Measurements from ENCODE around the gene CNIH4.
"Not testable (repeated sequence)": the region's sequence is repeated elsewhere in the genome, so short reads cannot be mapped to it uniquely, and the experiment has no call there.

The CNIH4 gene

GRCh38 chr1:224339442-224340033 lies 17.1 kb upstream of the CNIH4 start:
- peaks cover 9% of the 10 kb centered on the region; the same call in 1 of the 2 replicates for H3K9me3 ChIP-seq (ENCODE audit: low read depth, low read length)
- no peak for DNase-seq (ENCODE audit: low read depth, low spot score)
- no peak for TF ChIP-seq FOXP2 (optimal IDR thresholded peaks at IDR 0.05; ENCODE audit: control extremely low read depth, extremely low read length, insufficient read depth)
- TF ChIP-seq EZH2 (IDR thresholded peaks at IDR 0.05): no peak
- no peak for TF ChIP-seq POLR2AphosphoS5 (IDR thresholded peaks at IDR 0.05; ENCODE audit: borderline replicate concordance, low read depth, low read length)
- no peaks in the 10 kb centered on the region for H3K36me3 ChIP-seq (ENCODE audit: insufficient read depth, low read length)
- no peak overlapping the region for H3K27ac ChIP-seq
- no peak overlapping the region for H3K4me3 ChIP-seq
- no peak overlapping the region for H3K9ac ChIP-seq (ENCODE audit: insufficient read length)

DNA sequence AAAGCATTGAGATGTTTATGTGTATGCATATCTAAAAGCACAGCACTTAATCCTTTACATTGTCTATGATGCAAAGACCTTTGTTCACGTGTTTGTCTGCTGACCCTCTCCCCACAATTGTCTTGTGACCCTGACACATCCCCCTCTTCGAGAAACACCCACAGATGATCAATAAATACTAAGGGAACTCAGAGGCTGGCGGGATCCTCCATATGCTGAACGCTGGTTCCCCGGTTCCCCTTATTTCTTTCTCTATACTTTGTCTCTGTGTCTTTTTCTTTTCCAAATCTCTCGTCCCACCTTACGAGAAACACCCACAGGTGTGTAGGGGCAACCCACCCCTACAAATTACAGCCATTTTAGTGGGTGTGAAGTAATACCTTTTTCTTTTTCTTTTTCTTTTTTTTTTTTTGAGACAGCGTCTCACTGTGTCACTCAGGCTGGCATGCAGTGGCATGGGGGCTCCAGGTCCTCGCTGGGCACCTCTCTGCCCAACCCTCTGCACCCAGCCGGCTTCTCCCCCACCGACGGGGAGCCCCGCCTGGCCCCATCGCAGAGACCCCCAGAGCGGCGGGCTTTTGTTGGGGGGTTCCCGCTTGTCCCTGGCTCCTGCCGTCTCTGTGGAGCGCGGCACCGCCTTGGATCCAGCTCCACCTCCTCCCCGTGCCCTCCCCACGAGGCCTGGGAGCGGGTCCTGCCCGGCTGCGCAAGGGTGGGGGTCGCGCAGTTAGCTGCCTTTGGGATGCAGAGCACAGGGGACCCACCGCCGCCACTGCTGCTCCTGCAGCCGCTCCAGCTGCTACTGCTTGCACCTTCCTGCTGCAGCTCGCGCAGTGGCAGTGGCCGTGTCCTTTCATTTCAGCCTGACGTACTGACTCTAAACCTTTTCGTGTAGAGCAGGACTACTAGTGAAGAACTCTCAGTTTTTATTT lies 16.0 kb upstream of the CNIH4 start:
- H3K36me3 ChIP-seq (ENCODE audit: insufficient read depth, low read length); DNase-seq (ENCODE audit: low read depth, low spot score); H3K27ac ChIP-seq; H3K4me3 ChIP-seq; H3K9me3 ChIP-seq (ENCODE audit: low read depth, low read length); H3K9ac ChIP-seq (ENCODE audit: insufficient read length): not testable (repeated sequence)

GRCh38 chr1:224343679-224344078 lies 13.0 kb upstream of the CNIH4 start:
- H3K9ac ChIP-seq (ENCODE audit: insufficient read length): no peak overlapping the region
- no peak overlapping the region for H3K4me3 ChIP-seq
- peaks cover 9% of the 10 kb centered on the region; the same call in 1 of the 2 replicates for H3K9me3 ChIP-seq (ENCODE audit: low read depth, low read length)
- no peaks in the 10 kb centered on the region for H3K36me3 ChIP-seq (ENCODE audit: insufficient read depth, low read length)
- TF ChIP-seq EZH2 (IDR thresholded peaks at IDR 0.05) (no peak), FOXP2 (optimal IDR thresholded peaks at IDR 0.05; ENCODE audit: control extremely low read depth, extremely low read length, insufficient read depth) (no peak), POLR2AphosphoS5 (IDR thresholded peaks at IDR 0.05; ENCODE audit: borderline replicate concordance, low read depth, low read length) (no peak)
- no peak overlapping the region for H3K27ac ChIP-seq
- no peak for DNase-seq (ENCODE audit: low read depth, low spot score)

DNA sequence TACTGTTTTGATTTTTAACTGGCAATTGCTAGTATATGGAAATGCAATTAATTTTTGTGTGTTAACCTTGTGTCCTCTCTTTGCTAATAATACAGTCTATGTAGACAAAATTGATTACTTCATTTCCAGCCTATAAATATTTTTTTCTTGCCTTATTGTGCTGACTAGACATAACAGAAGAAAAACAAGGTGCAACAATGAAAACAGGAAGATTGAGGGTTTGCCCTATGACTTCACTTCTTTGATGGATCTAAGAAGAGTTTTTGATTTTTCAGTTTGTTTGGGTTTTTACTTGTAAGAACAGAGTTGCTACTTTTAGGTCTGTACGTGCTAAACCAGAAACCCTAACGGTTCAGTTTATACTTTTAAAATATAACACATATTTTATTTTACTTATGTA lies 8.5 kb upstream of the CNIH4 start:
- Histone ChIP-seq H3K4me3 (no peak overlapping the region), H3K9me3 (ENCODE audit: low read depth, low read length) (peaks cover 5% of the 10 kb centered on the region; the same call in 1 of the 2 replicates), H3K27ac (no peak overlapping the region), H3K36me3 (ENCODE audit: insufficient read depth, low read length) (no peaks in the 10 kb centered on the region), H3K9ac (ENCODE audit: insufficient read length) (no peak overlapping the region)
- TF ChIP-seq POLR2AphosphoS5 (IDR thresholded peaks at IDR 0.05; ENCODE audit: borderline replicate concordance, low read depth, low read length) (no peak), FOXP2 (optimal IDR thresholded peaks at IDR 0.05; ENCODE audit: control extremely low read depth, extremely low read length, insufficient read depth) (no peak), EZH2 (IDR thresholded peaks at IDR 0.05) (no peak)
- no peak for DNase-seq (ENCODE audit: low read depth, low spot score)

DNA sequence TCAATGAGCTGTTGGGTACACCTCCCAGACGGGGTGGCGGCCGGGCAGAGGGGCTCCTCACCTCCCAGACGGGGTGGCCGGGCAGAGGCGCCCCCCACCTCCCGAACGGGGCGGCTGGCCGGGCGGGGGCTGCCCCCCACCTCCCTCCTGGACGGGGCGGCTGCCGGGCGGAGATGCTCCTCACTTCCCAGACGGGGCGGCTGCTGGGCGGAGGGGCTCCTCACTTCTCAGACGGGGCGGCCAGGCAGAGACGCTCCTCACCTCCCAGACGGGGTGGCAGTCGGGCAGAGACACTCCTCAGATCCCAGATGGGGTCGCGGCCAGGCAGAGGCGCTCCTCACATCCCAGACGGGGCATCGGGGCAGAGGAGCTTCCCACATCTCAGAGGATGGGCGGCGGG lies 7.0 kb upstream of the CNIH4 start:
- not testable (repeated sequence) for H3K4me3 ChIP-seq; DNase-seq (ENCODE audit: low read depth, low spot score); H3K36me3 ChIP-seq (ENCODE audit: insufficient read depth, low read length); H3K27ac ChIP-seq; H3K9me3 ChIP-seq (ENCODE audit: low read depth, low read length); H3K9ac ChIP-seq (ENCODE audit: insufficient read length)

DNA sequence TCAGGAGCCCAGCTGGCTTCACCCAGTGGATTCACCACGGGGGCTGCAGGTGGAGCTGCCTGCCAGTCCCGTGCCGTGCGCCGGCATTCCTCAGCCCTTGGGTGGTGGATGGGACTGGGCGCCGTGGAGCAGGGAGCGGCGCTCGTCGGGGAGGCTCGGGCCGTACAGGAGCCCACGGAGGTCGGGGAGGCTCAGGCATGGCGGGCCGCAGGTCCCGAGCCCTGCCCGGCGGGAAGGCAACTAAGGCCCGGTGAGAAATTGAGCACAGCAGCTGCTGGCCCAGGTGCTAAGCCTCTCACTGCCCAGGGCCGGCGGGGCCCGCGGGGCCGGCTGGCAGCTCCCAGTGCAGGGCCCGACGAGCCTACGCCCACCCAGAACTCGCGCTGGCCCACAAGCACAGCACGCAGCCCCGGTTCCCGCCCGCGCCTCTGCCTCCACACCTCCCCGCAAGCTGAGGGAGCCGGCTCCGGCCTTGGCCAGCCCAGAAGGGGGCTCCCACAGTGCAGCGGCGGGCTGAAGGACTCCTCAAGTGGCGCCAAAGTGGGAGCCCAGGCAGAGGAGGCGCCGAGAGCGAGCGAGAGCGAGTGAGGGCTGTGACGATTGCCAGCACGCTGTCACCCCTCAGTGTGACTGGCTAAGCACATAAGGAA lies 4.1 kb upstream of the CNIH4 start:
- not testable (repeated sequence) for H3K27ac ChIP-seq; H3K36me3 ChIP-seq (ENCODE audit: insufficient read depth, low read length); H3K9ac ChIP-seq (ENCODE audit: insufficient read length); DNase-seq (ENCODE audit: low read depth, low spot score); H3K4me3 ChIP-seq; H3K9me3 ChIP-seq (ENCODE audit: low read depth, low read length)

DNA sequence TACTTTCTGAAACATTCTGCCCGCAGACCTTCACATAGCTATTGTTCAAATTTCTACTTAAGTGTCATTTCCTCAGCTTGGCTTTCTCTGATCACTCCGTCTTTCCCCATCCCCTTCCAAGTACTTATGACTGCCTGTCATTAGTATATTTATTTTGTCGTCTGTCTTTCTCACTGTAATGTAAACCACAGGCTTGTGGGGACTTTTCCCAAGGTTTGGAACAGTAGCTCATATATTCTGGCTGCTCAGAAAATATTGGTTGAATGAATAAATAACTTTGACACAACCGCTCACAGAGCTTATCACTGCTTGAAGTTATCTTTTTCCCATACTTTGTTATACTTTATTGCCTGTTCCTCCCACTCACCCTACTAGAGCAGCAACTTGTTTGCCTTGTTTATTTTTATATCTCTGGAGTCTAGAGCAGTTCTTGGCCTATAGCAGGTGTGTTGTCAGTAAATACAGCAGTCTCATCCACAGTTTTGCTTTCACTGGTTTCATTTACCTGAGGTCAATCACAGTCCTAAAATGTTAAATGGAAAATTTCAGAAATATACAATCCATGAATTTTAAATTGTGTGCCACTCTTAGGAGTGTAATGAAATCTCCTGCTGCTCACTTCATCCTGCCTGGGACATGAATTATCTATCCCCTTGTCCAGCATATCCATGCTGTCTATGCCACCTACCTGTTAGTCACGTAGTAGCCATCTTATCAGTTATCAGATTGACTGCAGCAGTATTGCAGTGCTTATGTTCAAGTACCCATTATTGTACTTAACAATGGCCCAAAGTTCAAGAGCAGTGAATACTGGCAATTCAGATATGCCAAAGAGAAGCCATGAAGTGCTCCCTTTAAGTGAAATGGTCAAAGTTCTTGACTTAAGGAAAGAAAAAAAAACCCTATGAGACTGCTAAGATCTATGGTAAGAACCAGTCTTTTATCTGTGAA lies 2.4 kb upstream of the CNIH4 start:
- Histone ChIP-seq H3K9me3 (ENCODE audit: low read depth, low read length) (no peaks in the 10 kb centered on the region), H3K4me3 (no peak overlapping the region), H3K36me3 (ENCODE audit: insufficient read depth, low read length) (no peaks in the 10 kb centered on the region), H3K9ac (ENCODE audit: insufficient read length) (no peak overlapping the region), H3K27ac (no peak overlapping the region)
- TF ChIP-seq EZH2 (IDR thresholded peaks at IDR 0.05) (no peak), POLR2AphosphoS5 (IDR thresholded peaks at IDR 0.05; ENCODE audit: borderline replicate concordance, low read depth, low read length) (no peak), FOXP2 (optimal IDR thresholded peaks at IDR 0.05; ENCODE audit: control extremely low read depth, extremely low read length, insufficient read depth) (no peak)
- no peak for DNase-seq (ENCODE audit: low read depth, low spot score)

GRCh38 chr1:224357626-224358124 lies 996 bp downstream of the CNIH4 start:
- H3K36me3 ChIP-seq (ENCODE audit: insufficient read depth, low read length): peaks cover 11% of the 10 kb centered on the region
- no peak for DNase-seq (ENCODE audit: low read depth, low spot score)
- H3K4me3 ChIP-seq: peak overlapping the region; percentile 82
- no peak overlapping the region for H3K27ac ChIP-seq
- no peaks in the 10 kb centered on the region for H3K9me3 ChIP-seq (ENCODE audit: low read depth, low read length)
- TF ChIP-seq EZH2 (IDR thresholded peaks at IDR 0.05) (no peak), FOXP2 (optimal IDR thresholded peaks at IDR 0.05; ENCODE audit: control extremely low read depth, extremely low read length, insufficient read depth) (no peak), POLR2AphosphoS5 (IDR thresholded peaks at IDR 0.05; ENCODE audit: borderline replicate concordance, low read depth, low read length) (no peak)
- peak overlapping the region; percentile 78 for H3K9ac ChIP-seq (ENCODE audit: insufficient read length)
